ENCODE results near the gene LITAF.
"Not testable (repeated sequence)": the region's sequence is repeated elsewhere in the genome, so short reads cannot be mapped to it uniquely, and the experiment has no call there.

GRCh38 chr16:11513366-11513765 is 73.4 kb downstream of the LITAF start:
- TF ChIP-seq SP1 (IDR thresholded peaks at IDR 0.05); CTCF (IDR thresholded peaks at IDR 0.05; ENCODE audit: low read depth, low read length, missing input control); JUND (IDR thresholded peaks at IDR 0.05); YY1 (IDR thresholded peaks at IDR 0.05); RAD21 (IDR thresholded peaks at IDR 0.05); FOXA1 (IDR thresholded peaks at IDR 0.05); TAF1 (conservative IDR thresholded peaks at IDR 0.05); REST (IDR thresholded peaks at IDR 0.05); RXRA (IDR thresholded peaks at IDR 0.05); MAX (IDR thresholded peaks at IDR 0.05); ZBTB33 (IDR thresholded peaks at IDR 0.05); EGR1 (IDR thresholded peaks at IDR 0.05; ENCODE audit: low read depth in 2 of 2); HNF4A (conservative IDR thresholded peaks at IDR 0.05); NR2F2 (IDR thresholded peaks at IDR 0.05): not testable (repeated sequence)
